Right kidney (tissue), 1 donor: Measurements from ENCODE around the gene JAZF1.

Experiments
- DNase-seq: peaks from one replicate; pipeline ENCODE4 v3.0.0-alpha.2; 2016

The JAZF1 gene

DNA sequence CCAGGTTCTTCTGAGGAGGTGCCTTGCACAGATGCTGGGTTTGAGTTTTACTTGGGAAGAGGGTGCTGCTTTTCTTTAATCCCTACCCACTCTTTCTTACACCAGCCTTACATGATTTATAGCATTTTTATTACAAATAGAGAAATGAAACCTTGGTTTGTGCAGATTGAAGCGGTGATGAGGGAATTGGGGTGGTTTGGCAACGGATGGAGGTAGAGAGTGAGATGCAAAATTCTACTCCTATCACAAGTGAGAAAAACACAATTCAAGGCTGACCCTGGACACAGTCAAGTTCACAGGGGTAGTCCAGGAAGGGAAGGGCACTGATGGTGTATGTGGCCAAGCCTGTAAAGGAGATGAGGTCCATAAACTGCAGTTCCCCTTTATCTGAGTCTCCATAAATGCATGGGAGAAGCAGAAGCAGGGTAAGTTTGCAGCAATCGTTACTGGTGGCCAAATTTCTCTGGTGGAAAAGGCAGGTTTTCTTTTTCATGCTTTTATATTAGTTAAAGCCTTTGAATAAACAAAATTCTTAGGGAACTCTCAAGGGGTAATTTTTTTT, 214.3 kb downstream of the JAZF1 start:
- DNase-seq, result no peak

DNA sequence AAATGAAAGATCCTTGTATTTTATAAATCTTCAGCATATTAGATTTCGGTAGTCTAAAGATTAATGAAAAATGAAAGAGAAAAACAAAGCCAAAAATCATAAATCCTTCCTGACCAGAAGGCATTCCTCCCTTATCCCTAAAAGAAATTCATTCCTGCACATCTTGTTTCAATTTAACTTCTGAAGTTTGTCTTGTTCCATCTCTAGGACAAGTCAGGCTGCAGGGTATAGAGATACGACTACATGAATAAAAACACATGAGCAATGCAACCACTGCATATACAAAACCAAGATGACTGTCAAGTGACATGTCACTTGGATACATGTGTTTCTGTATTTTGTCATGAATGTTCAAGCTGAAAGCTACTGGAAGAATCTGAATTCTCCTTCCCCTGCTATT, 214.9 kb downstream of the JAZF1 start:
- DNase-seq, result no peak

- DNase-seq, result no peak
Observed at GRCh38 chr7:27964820-27965219, 215.8 kb downstream of the JAZF1 start.

DNA sequence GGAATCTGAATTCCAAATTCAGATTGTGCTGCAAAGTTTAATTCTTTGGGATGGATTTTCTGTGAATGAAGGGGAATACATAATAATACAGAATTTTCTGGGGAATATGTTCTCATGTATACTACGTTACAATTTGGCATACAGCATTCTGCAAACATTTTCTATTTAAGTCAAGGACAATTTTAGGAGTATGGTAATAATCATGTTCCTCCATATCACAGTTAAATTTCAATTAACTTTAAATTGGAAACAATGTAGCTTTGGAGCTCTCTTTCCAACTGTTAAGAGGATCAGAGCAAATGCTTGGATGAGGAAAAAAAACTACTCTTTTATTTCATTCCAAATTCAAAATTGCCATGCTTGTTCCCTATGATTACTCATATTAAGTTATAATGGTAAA, 217.5 kb downstream of the JAZF1 start:
- DNase-seq, result no peak

DNA sequence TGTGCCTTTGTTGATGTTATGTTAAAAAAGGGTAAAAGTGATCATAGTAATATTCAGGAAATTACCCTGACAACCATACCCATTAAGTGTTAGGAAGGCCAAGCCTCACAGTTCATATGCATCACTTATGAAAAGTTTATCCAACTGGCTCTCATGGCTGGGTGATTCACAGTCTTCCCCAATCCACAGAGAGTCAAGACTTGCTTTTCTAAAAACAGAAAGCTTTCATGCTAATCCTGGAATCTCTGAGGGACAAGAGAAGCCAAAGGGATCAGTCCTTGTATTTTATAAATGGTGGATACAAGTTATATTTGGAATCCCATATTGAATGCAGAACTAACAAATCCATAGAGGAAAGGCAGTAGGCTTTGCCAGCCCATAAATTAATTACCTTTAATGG, 218.3 kb downstream of the JAZF1 start:
- DNase-seq, result no peak

- no peak for DNase-seq
Observed at GRCh38 chr7:27961255-27961654, 219.3 kb downstream of the JAZF1 start.

- no peak for DNase-seq
Observed at GRCh38 chr7:27960415-27960814, 220.2 kb downstream of the JAZF1 start.

DNA sequence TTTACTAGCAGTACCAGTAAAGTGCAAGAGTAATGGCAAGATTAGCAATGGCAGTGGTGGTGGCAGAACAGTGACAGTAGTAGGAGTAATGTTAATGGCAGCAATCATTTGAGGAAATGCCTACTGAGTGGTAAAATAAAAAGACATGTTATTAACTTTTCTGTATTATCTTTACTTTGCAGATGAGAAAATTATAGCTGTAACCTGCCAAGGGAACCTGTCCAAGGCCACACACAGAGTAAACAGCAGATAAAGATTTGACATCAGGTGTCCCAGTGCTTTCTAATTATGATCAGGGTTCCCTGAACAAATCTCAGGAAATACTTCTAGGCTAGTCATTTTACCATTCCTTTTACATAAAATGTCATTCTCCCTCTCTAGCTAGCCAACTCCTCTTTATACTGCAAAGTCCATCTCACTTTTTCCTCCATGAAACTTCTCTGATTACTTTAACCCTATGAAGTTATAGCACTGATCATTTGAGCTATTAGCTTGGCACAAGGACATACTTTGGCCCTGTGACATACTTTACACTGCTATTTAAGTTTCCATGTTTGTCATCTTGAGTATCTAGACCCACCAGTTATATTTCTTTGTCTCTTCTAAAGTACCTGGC, 221.6 kb downstream of the JAZF1 start:
- DNase-seq, result no peak

DNA sequence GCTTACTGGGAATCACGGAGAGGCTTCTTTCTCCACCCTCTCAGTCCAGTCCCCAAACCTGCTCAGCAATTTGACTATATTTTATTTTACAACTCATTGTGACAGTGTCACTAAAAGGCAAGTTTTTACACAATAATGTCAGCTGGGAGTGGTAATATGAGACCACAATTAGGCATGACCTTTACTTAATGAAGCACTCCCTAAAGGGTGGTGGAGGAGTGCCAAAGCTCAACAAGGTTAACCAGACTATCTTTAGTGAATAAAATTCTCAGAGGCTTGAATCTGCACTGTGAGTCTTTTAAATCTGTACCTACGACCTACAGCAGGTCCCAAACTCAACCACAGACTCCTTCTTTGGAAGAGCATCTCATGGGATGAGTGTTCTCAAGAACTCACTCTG, 225.0 kb downstream of the JAZF1 start:
- no peak for DNase-seq

DNA sequence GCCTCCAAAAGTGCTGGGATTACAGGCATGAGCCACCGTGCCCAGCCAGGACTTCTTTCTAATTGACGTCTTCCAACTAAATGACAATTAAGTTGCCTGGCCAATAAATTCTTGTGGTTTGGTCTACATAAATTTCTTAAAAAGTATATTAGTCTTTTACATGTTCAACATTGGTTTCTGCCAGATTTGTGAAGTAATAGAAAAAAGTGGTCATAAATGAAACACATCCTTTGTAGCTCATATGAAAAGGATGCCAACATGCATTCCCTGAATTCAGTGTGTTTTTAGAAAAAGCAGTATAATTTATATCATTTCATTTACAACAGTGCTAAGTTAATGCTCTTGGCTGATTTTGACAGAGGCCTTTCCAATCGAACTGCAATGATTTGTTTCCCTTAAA, 225.6 kb downstream of the JAZF1 start:
- DNase-seq, result no peak

DNA sequence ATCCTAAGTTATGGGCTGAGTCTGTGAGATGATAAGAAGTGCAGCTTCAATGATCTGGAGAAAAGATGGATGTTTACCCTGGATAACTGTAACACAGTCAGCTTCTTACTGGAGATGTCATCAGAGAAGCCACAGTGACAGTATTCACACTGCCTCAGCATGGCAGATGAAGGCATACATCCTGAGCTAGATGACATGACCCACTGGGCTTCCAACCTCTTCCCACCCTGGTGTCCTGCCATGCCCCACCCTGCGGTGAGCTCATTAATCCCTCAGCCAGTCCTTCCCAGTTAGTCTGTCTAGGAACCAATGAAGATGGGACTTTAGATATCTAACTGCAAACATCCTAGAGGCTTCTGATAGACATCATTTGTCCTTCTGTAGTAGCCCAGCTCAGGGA, 226.8 kb downstream of the JAZF1 start:
- no peak for DNase-seq

DNA sequence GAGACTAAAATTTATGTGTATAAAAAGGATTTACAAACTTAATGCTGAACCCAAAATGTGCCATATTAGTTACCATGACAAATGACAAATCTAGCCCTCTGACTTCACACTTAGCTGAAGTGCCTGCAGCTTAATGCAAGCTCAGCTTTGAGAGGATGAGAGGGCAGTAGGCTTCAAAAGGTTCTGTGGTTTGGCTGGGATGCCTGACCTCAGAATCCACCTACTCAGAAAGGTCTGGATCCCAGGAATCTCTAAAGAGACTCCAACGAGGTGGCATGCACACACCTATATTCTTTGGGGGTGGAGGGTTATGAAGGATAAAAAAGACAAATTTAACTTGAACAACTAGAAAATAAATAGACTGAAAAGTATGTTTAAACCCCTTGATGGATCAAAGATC, 227.2 kb downstream of the JAZF1 start:
- no peak for DNase-seq

DNA sequence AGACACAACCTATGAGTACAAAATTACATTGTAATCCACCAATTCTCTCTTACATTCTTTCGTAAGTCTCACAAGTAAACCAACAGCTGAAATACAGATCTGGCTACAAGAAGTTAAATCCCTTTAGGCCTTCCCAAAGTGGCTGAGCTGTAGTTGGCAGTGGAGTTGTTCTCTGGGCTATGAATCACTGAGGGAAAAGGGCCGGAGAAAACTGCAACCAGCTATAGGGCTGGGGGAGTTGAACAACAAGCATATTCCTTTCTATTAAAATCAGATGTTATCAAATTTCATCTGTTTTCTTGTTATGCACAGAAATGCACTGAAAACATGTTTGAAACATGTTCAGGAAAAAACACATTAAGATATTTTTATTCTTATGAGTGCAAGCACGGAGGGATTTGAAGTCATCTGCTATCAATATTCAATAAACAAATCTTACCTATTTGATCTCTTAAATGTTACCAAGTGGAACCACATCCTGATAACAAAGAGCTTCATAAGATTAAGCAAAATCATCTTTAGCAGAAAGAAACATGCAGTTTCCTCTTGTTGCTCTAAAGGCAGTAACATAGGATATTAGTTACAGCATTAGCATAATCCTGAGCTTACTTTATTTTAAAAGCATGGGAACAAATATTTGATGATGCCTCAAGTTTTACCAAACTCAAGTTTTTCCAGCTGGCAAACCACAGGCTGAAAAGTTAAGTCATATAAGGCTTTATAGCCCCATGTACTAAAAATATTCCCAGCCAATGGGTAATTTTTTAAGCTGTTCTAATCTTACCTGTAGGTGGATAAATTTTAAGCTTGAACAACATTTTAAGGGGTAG, 227.9 kb downstream of the JAZF1 start:
- DNase-seq, result no peak

DNA sequence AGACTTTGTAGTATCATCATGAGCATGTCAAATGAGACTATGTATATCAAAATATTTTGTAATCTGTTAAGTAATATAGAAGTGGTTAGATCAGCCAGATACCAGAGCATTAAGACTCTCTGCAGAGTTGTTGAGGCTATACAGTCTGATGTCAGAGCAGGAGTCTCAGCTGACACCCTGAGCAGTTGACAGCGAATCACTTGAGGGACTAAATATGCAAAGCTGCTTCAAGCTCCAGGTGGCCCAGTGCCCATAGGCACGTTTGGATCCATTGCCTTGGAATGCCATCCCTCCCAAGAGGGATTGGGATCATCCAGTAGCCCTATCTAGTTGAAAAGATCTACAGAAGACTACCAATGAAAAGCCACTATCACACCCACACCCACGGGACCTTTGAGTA, 230.5 kb downstream of the JAZF1 start:
- no peak for DNase-seq

DNA sequence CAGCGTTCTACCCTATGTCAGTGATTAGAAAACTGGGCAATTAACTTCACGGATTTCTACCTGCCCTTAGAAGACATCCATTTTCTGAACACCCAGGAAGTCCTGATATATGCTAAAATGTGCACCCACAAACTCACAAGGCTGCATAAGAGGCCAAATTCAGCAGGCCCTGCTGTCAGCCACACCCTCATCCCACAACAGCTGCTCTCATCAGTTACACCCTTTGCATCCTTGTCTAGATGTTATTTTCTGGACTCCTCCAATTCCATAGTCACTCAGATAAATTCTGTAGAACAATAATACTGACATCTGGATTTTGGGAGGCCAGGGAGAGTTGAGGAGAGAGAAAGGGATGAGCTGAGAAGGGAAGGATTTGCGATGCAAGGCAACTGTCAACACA, 231.7 kb downstream of the JAZF1 start:
- DNase-seq, result no peak

DNA sequence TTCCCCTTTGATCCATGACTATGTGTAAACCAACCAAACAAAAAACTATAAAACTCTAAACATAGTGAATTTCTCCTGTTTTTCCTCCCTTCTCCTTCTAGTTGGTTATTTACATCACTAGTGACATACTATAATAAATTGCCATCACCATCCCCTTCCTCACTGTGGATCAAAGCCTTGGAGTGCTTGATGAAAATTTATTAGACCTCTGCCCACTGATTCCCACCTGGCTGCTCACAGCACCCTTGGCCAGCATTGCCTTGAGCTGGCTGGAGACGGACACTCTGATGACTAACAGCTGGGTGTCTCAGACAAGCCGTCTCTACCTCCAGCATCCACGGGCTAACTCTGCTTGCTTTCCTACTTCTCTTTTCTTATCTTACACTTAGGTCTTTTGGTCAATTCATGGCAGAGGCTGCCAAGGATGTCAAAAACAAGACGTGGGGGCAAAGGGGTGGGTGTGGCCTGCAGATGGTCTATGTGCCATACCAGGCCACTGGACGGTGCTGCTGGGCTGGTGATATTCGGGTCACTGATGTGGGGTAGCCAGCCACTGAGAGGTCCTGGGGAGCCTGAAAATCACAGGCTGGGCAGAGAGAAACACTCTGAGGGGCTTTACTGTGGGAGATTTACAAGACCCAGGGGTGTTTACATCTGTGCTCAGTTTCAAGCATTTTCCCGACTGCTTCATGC, 232.9 kb downstream of the JAZF1 start:
- peak; percentile 46 for DNase-seq

GRCh38 chr7:27946351-27946750, 234.2 kb downstream of the JAZF1 start:
- no peak for DNase-seq

DNA sequence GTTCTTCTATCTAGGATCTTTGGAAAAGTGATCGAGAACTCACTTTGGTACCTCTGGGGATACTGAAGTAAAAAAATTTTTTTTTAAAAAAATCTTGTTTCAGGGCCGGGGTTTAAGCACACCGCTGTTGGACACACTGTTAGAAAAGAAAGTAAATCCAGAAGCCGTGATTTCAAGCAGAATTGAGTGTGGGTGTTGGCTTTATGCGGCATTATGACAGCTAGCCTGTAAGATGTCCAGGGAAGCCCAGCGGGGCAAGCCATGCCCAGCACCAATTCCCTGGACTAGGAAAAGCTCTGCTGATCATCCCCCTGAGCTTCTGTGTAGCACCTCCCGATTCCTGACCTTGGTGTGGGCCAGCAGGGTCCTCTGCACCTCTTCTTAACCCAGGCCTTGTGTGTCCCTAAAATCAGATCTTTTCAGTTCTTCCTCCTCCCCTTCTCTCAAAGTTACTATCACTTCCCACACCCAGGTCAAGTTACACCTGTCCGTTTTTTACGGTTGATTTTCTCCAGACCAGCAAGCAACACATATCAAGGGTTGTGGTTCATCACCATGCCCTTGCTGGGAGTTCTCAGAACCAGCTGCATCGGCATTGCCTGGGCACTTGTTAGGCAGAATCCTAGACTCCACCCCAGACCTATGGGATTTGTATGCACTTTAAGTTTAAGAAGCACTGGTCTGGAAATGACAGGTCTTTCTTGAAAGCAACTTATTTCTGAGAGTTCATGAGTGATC, 235.4 kb downstream of the JAZF1 start:
- DNase-seq, result no peak

- DNase-seq, result no peak
Observed at GRCh38 chr7:27944643-27945042, 236.0 kb downstream of the JAZF1 start.

DNA sequence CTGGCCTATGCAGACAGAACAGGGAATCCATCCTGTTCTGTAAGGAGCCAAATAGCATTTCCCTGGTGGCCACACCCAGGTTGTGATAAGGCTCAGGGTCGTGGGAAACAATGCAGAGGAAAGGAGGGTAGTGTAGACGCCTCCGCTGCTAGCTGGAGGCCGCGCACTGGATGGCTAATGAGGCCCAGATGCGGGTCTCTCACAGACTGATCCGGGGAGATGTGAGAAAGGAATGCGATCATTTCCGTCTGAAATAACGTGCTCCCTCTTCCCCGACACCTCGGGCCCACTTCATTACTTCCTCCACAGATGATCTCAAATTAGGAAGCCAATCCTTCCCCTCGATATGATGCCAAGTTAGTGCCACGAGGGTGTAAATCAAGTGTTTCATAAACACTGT, 237.4 kb downstream of the JAZF1 start:
- no peak for DNase-seq

GRCh38 chr7:27942711-27943110, 237.9 kb downstream of the JAZF1 start:
- DNase-seq, result no peak

GRCh38 chr7:27941522-27941921, 239.1 kb downstream of the JAZF1 start:
- no peak for DNase-seq

DNA sequence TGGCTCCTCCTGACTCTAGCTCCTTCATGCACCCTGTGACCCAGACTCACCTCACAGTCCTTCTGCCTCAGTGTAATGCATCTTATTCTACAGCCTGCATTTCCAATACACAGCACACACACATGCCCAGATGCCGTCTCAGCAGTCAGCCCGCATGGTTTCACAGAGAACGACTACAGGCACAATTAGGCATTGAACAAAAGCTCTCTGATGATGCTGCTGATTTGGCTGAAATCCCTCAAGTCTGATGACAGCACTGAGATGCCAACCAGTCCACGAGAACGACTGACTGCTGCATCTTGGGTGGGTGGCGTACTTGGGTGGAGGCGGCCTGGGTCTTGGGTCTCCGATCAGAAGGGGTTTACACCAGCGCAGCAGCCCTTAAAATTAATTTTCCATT, 240.3 kb downstream of the JAZF1 start:
- DNase-seq, result no peak
